SKM-1 treated with dmso at 0.1 percent for 144 hours (cell line): ENCODE measurements around the gene TMEM86A.

ENCODE experiments used
- DNase-seq: peaks from one replicate; lab custom pipeline; 2025; ENCODE audit not compliant: unreplicated experiment; lab: John Stamatoyannopoulos, UW

The TMEM86A gene

GRCh38 chr11:18754308-18754707 lies 55.7 kb downstream of the TMEM86A start:
- DNase-seq = no peak
